SJSA1 (cell line): ENCODE measurements around the gene OR10H1. TPM values are rescaled to one million over a fixed set of nuclear protein-coding genes. Genes with fewer than 3 reads are reported as not detected.
"Not testable (repeated sequence)": the region's sequence is repeated elsewhere in the genome, so short reads cannot be mapped to it uniquely, and the experiment has no call there.

Experiments
- DNase-seq, 2 experiments: peaks; one replicate each; pipeline ENCODE4 v3.0.0-alpha.2; 2015 to 2020; ENCODE audit warnings: low spot score in 2 of 2, low read depth in 1 of 2
- H3K27ac ChIP-seq: fragments of 250-450 bp; sonication (Bioruptor Pico); 2 replicates; pipeline ENCODE4 v1.5.1; 2020; ENCODE audit warnings: mild to moderate bottlenecking, moderate library complexity
- H3K27me3 ChIP-seq: fragments of 250-450 bp; sonication (Bioruptor Pico); replicated peaks from 2 replicates; pipeline ENCODE4 v1.5.1; 2020; ENCODE audit warnings: mild to moderate bottlenecking, moderate library complexity
- H3K36me3 ChIP-seq: fragments of 250-450 bp; sonication (Bioruptor Pico); 2 replicates; pipeline ENCODE4 v1.5.1; 2020; ENCODE audit warnings: mild to moderate bottlenecking
- H3K4me1 ChIP-seq: fragments of 250-450 bp; sonication (Bioruptor Pico); replicated peaks from 2 replicates; pipeline ENCODE4 v1.6.1; 2021; ENCODE audit warnings: mild to moderate bottlenecking
- H3K4me3 ChIP-seq: fragments of 250-450 bp; sonication (Bioruptor Pico); 2 replicates; pipeline ENCODE4 v1.5.1; 2020; ENCODE audit warnings: mild to moderate bottlenecking
- H3K9me3 ChIP-seq: fragments of 250-450 bp; sonication (Bioruptor Pico); replicated peaks from 2 replicates; pipeline ENCODE4 v1.5.1; 2020; ENCODE audit warnings: mild to moderate bottlenecking
- total RNA-seq: library from RNA; depleted of rRNA; stranded (reverse); fragments of >200 nt; shearing (Covaris generic); gene quantifications from 2 replicates; pipeline ENCODE4 v1.2.3, GENCODE V29; 2014

The OR10H1 gene
- total RNA-seq, 1 experiment from 2014 or later, result not detected

GRCh38 chr19:15811476-15811875, 4.0 kb downstream of the OR10H1 start:
- no peaks in the 10 kb centered on the region for H3K36me3 ChIP-seq
- no peaks in the 10 kb centered on the region; the same call in 1 of the 2 replicates for H3K27me3 ChIP-seq
- H3K4me3 ChIP-seq, result no peak overlapping the region
- no peaks in the 10 kb centered on the region for H3K9me3 ChIP-seq
- no peak for DNase-seq
- H3K27ac ChIP-seq, result no peak overlapping the region
- H3K4me1 ChIP-seq, result no peaks in the 10 kb centered on the region

DNA sequence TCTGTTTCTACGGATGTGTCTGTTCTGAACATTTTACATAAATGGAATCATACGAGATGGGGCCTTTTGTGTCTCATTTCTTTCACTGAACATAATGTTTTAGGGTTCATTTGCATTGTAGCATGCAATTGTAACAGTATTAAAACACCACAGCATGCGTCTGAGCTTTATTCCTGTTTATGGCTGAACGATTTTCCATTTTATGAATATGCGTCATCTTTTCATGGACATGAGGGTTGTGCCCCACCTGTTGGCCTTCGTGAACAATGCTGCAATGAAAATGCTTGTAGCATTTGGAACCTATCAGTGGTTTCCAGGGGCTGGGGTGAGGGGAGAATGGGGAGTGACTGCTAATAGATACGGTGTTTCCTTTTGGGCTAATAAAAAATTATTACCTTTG, 5.1 kb downstream of the OR10H1 start:
- H3K4me1 ChIP-seq, result no peaks in the 10 kb centered on the region
- no peaks in the 10 kb centered on the region; the same call in 1 of the 2 replicates for H3K27me3 ChIP-seq
- no peaks in the 10 kb centered on the region for H3K36me3 ChIP-seq
- no peak overlapping the region for H3K4me3 ChIP-seq
- DNase-seq, result no peak
- H3K9me3 ChIP-seq, result no peaks in the 10 kb centered on the region
- H3K27ac ChIP-seq, result no peak overlapping the region

DNA sequence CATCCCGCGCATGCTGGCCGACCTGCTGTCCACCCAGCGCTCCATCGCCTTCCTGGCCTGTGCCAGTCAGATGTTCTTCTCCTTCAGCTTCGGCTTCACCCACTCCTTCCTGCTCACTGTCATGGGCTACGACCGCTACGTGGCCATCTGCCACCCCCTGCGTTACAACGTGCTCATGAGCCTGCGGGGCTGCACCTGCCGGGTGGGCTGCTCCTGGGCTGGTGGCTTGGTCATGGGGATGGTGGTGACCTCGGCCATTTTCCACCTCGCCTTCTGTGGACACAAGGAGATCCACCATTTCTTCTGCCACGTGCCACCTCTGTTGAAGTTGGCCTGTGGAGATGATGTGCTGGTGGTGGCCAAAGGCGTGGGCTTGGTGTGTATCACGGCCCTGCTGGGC, 21.2 kb downstream of the OR10H1 start:
- H3K4me3 ChIP-seq, DNase-seq, H3K27ac ChIP-seq, H3K27me3 ChIP-seq, H3K36me3 ChIP-seq, H3K9me3 ChIP-seq, H3K4me1 ChIP-seq: not testable (repeated sequence)

GRCh38 chr19:15790096-15790495, 25.4 kb downstream of the OR10H1 start:
- DNase-seq, result no peak
- H3K27ac ChIP-seq, result no peak overlapping the region
- no peak overlapping the region for H3K4me3 ChIP-seq
- no peaks in the 10 kb centered on the region for H3K9me3 ChIP-seq
- no peaks in the 10 kb centered on the region for H3K4me1 ChIP-seq
- H3K36me3 ChIP-seq, result no peaks in the 10 kb centered on the region
- no peaks in the 10 kb centered on the region for H3K27me3 ChIP-seq

DNA sequence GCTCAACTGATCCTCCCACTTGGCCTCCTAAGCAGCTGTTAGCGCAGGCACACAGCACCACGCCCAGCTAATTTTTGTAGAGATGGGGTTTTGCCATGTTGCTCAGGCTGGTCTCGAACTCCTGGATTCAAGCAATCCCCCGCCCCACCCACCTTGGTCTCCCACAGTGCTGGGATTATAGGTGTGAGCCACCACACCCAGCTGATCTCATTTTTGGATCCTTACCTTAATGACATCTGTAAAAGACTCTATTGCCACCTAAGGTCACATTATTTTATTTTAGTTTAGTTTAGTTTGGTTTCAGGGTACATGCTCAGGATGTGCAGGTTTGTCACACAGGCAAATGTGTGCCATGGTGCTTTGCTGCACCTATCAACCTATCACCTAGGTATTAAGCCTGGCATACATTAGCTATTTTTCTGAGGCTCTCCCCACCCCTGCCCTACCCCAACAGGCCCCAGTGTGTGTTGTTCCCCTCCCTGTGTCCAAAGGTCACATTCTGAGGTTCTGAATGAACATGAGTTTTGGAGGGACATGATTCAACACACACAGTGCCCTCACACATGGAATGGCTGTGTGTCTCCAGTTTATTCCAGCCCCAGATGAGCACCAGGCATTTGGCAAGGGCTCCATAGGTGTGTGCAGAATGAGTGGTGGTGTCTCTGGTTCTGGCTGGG, 26.7 kb downstream of the OR10H1 start:
- Histone ChIP-seq H3K27me3 (no peaks in the 10 kb centered on the region), H3K27ac (no peak overlapping the region), H3K9me3 (no peaks in the 10 kb centered on the region), H3K4me1 (no peaks in the 10 kb centered on the region), H3K4me3 (no peak overlapping the region), H3K36me3 (no peaks in the 10 kb centered on the region)
- no peak for DNase-seq

DNA sequence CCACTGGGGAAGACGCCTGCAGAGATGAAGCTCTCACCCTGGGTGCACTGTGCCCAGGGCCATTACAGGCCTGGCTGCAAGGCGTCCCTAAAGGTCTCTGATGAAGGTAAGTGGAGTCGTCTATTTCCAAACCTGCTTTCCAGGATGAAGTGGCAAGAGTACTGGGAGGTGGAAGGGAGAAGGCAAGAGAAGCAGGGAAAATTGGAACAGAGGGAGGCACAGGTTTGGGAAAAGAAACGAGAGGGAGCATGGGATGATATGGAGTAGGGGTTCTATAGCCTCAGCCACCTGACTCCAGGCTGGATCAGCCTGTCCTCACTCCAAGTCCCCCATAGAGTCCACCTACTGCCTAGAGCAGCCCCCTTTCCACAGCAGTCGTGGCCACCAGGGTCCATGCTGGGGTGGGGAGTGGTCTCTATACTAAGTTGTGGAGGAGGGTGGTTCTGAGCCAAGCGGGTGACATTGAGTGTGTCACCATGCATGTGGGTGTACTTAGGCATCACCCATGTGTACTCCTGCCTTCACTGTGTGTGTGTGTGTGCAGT, 27.8 kb downstream of the OR10H1 start, which contains the start of gene OR10H5:
Gene OR10H5, plus strand, starts transcription at position 51 of the 545 bp plus-strand sequence. CDS start 6,388 bp downstream, outside the sequence.
- no peaks in the 10 kb centered on the region for H3K27me3 ChIP-seq
- H3K4me1 ChIP-seq, result no peaks in the 10 kb centered on the region
- no peaks in the 10 kb centered on the region for H3K9me3 ChIP-seq
- no peak for DNase-seq
- H3K27ac ChIP-seq, result no peak within 1 kb of the TSS
- H3K36me3 ChIP-seq, result no peaks in the 10 kb centered on the region
- no peak within 1 kb of the TSS for H3K4me3 ChIP-seq

DNA sequence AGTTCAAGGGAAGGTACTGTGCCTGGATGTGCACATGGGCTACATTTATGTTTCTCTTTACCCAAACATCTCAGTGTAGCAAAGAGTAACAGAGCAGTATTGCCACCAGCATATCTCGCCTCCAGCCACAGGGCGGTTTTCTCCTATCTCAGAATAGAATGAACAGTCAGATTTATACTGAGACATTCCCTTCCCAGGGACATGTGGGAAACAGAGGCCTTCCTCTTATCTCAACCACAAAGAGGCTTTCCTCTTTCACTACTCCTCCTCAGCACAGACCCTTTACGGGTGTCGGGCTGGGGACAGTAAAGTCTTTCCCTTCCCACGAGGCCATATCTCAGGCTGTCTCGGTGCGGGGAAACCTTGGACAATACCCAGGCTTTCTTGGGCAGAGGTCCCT, 32.6 kb downstream of the OR10H1 start:
- DNase-seq, H3K4me1 ChIP-seq, H3K36me3 ChIP-seq, H3K4me3 ChIP-seq, H3K27ac ChIP-seq, H3K27me3 ChIP-seq, H3K9me3 ChIP-seq: not testable (repeated sequence)

DNA sequence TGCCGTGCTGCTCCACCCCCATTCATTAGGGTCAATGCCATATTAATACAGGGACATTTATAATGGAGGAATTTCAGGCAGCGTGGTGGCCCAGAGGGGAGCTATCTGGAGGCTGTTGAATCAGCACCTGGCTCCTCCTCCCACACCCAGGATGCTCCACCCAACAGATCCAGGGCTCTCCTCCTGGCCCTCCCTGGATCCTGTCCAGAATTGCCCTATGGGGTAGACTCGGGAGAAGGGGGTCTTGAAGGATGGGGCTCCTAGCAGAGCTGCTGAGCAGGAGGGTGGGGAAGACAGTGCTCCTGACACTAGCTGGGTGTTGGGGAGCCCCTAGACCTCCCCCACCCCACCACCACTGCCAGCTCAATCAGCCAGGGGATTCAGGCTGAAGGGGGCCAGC, 33.3 kb downstream of the OR10H1 start:
- DNase-seq, result no peak
- no peak overlapping the region for H3K4me3 ChIP-seq

GRCh38 chr19:15781661-15782060, 33.8 kb downstream of the OR10H1 start:
- Histone ChIP-seq H3K4me3 (no peak overlapping the region), H3K9me3 (no peaks in the 10 kb centered on the region), H3K27ac (no peak overlapping the region), H3K27me3 (no peaks in the 10 kb centered on the region), H3K36me3 (no peaks in the 10 kb centered on the region), H3K4me1 (no peaks in the 10 kb centered on the region)
- DNase-seq, result no peak

More for the DNA sequence above, 33.3 kb downstream of the OR10H1 start:
- Histone ChIP-seq H3K36me3 (no peaks in the 10 kb centered on the region), H3K27me3 (no peaks in the 10 kb centered on the region), H3K9me3 (no peaks in the 10 kb centered on the region), H3K4me1 (no peaks in the 10 kb centered on the region), H3K27ac (no peak overlapping the region)

- DNase-seq, result no peak
- Histone ChIP-seq H3K9me3 (no peaks in the 10 kb centered on the region), H3K4me3 (no peak overlapping the region), H3K27ac (no peak overlapping the region), H3K36me3 (no peaks in the 10 kb centered on the region), H3K27me3 (no peaks in the 10 kb centered on the region), H3K4me1 (no peaks in the 10 kb centered on the region)
Measured at GRCh38 chr19:15780610-15781418, 34.6 kb downstream of the OR10H1 start.

- H3K4me1 ChIP-seq, result no peaks in the 10 kb centered on the region
- H3K4me3 ChIP-seq, result no peak overlapping the region
- no peaks in the 10 kb centered on the region for H3K27me3 ChIP-seq
- no peaks in the 10 kb centered on the region for H3K36me3 ChIP-seq
- H3K9me3 ChIP-seq, result no peaks in the 10 kb centered on the region
- H3K27ac ChIP-seq, result no peak overlapping the region
- no peak for DNase-seq
Measured at GRCh38 chr19:15779756-15780476, 35.5 kb downstream of the OR10H1 start.

DNA sequence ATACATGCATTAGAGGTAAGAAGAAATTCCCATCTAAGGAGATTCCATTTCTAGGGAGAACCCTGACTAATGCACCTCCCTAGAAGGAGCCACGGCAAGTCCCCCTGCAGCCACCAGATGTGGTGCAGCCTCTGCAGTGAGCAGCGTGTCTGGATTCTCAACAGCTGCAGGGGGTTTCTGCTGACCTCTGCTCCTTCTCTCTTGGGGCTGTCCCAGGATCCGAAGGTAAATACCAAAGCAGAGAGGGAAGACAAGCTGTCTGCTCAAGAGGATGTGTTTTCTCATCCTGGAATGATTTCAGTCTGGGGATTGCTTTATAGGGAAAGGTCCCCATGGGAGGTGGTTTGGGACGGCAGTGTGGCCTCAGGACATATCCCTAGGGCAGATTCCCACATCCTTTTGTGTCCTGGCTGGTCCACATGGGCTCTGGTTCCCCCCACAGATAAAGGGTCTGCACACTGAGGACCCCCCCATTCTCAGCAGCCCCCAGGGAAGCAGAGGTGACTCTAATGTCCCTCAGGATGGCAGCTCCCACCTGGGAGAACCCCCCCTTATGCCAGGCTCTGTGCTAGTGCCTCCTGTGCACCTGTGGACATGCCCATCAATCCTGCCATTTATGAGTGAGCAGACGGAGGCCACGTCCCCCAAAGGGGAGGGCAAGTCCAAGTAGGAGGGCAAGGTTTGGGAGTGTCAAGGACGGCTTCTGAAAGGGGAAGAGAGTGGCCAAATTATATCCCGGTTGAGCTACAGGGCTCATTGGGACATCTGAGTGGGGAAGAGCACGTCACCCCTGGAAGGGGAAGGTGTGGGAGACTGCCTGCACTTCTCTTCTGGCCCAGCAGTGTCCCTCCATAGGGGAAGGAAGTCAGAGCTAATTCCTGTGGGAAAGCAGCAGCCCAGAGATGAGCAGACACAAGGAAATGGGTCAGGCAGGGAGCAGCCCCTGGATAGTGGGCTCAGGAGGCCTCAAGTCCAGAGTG, 38.2 kb downstream of the OR10H1 start:
- H3K36me3 ChIP-seq, result no peaks in the 10 kb centered on the region
- H3K4me1 ChIP-seq, result no peaks in the 10 kb centered on the region
- no peak overlapping the region for H3K4me3 ChIP-seq
- H3K27ac ChIP-seq, result no peak overlapping the region
- no peaks in the 10 kb centered on the region for H3K27me3 ChIP-seq
- no peak for DNase-seq
- no peaks in the 10 kb centered on the region for H3K9me3 ChIP-seq

- H3K27me3 ChIP-seq, result no peaks in the 10 kb centered on the region
- H3K4me1 ChIP-seq, result no peaks in the 10 kb centered on the region
- no peaks in the 10 kb centered on the region for H3K9me3 ChIP-seq
- DNase-seq, result no peak
- no peak overlapping the region for H3K4me3 ChIP-seq
- no peaks in the 10 kb centered on the region for H3K36me3 ChIP-seq
- no peak overlapping the region for H3K27ac ChIP-seq
Measured at GRCh38 chr19:15776264-15776663, 39.2 kb downstream of the OR10H1 start.
